ENCODE results near the gene ZNF319.

DNA sequence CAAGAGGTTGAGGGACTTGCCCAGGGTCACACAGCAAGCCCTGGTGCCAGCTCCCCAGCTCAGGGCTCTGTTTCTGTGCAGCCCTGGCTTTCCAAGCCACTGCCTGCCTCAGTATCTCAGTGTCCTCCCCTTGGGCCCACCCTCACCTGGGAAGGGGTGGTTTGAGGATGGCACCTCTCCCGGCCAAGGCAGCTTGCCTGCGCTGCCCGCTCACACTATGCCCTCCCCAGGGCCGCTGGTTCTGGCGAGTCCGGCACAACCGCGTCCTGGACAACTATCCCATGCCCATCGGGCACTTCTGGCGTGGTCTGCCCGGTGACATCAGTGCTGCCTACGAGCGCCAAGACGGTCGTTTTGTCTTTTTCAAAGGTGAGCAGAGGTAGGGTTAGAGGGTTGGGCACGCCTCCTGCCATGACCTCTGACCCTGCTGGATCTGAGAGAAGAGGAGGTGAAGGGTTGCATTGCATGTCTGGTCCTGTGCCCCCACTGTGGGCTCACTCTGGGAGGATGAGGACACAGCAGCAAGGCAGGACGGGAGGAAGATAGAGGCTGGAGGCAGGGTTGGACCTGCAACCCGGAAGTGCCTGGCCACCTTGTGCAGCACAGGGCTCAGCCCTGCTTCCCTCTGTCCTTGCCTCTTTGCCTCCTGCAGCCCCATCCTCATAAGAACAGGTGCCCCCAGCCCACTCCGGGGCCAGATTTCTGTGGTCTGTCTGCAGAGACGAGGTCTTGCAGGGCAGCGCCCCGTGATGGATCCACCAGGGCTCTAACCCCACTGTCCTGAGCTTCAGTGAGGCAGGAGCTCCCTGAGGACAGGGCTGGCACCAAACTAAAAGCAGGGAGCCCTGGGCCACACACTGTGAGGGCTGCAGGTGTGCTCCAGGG lies 41.8 kb upstream of the ZNF319 start:
- TF ChIP-seq POLR2A (IDR thresholded peaks at IDR 0.05) = no peak
- TF ChIP-seq, protein P1, sequence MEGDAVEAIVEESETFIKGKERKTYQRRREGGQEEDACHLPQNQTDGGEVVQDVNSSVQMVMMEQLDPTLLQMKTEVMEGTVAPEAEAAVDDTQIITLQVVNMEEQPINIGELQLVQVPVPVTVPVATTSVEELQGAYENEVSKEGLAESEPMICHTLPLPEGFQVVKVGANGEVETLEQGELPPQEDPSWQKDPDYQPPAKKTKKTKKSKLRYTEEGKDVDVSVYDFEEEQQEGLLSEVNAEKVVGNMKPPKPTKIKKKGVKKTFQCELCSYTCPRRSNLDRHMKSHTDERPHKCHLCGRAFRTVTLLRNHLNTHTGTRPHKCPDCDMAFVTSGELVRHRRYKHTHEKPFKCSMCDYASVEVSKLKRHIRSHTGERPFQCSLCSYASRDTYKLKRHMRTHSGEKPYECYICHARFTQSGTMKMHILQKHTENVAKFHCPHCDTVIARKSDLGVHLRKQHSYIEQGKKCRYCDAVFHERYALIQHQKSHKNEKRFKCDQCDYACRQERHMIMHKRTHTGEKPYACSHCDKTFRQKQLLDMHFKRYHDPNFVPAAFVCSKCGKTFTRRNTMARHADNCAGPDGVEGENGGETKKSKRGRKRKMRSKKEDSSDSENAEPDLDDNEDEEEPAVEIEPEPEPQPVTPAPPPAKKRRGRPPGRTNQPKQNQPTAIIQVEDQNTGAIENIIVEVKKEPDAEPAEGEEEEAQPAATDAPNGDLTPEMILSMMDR (IDR thresholded peaks at IDR 0.05) = no peak

Measured in thyroid gland (tissue), 4 donors.